ENCODE data around the gene ST7.
"Not testable (repeated sequence)": the region's sequence is repeated elsewhere in the genome, so short reads cannot be mapped to it uniquely, and the experiment has no call there.

Gene ST7

DNA sequence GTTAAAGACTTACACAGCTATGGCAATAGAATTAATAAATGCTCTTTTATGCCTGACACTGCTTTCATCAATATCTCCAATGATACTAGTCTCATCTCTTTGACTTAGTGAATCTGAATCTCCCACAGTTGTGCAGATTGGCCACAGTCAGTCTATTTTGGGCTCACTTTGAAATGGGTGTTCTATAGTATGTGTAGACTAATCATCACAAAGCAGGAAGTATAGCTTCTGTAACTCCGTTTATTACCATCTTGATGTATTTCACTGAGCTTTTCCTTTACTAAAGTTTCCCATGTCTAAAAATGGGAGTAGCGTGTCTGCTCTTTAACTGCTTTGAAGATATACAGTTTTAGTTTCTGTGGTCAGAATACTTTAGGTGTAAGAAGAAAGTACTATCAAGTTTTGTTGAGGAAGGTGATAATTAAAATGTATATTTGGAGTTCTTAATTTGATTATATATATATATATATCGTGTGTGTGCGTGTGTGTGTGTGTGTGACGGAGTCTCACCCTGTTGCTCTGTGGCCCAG is 70.1 kb downstream of the ST7 start:
- Histone ChIP-seq H3K27me3 (ENCODE audit: insufficient read depth, low read depth, severe bottlenecking) (peaks cover 50% of the 10 kb centered on the region), H3K4me3 (ENCODE audit: low read depth, low read length) (no peak overlapping the region), H3K9me3 (ENCODE audit: severe bottlenecking) (no peaks in the 10 kb centered on the region), H3K36me3 (no peaks in the 10 kb centered on the region), H3K27ac (no peak overlapping the region)
- TF ChIP-seq, protein P1, sequence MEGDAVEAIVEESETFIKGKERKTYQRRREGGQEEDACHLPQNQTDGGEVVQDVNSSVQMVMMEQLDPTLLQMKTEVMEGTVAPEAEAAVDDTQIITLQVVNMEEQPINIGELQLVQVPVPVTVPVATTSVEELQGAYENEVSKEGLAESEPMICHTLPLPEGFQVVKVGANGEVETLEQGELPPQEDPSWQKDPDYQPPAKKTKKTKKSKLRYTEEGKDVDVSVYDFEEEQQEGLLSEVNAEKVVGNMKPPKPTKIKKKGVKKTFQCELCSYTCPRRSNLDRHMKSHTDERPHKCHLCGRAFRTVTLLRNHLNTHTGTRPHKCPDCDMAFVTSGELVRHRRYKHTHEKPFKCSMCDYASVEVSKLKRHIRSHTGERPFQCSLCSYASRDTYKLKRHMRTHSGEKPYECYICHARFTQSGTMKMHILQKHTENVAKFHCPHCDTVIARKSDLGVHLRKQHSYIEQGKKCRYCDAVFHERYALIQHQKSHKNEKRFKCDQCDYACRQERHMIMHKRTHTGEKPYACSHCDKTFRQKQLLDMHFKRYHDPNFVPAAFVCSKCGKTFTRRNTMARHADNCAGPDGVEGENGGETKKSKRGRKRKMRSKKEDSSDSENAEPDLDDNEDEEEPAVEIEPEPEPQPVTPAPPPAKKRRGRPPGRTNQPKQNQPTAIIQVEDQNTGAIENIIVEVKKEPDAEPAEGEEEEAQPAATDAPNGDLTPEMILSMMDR (IDR thresholded peaks at IDR 0.05; ENCODE audit: low read depth, low read length): no peak
- DNase-seq: no peak

DNA sequence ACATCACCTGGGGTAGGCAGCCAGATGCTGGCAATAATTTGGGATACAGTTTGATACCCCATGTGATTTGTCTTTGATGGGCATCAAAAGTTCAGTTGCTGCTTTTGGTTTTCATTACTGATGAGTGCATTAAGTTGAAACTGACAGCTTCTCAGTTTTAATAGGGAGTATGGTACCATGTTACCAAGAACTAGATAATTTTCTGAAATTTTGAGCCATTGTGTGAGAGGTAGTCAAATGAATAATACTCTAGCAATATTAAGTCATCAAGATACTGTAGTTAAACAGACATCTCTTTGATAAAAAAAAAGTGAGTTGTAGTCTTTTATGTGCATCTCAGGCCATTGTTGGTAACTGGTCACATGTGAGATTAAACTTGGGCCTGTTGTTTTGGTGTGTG is 71.5 kb downstream of the ST7 start:
- no peak for DNase-seq
- TF ChIP-seq, protein P1 (IDR thresholded peaks at IDR 0.05; ENCODE audit: low read depth, low read length): no peak
- Histone ChIP-seq H3K4me3 (ENCODE audit: low read depth, low read length) (no peak overlapping the region), H3K27me3 (ENCODE audit: insufficient read depth, low read depth, severe bottlenecking) (peaks cover 45% of the 10 kb centered on the region), H3K27ac (no peak overlapping the region), H3K9me3 (ENCODE audit: severe bottlenecking) (no peaks in the 10 kb centered on the region), H3K36me3 (no peaks in the 10 kb centered on the region)

DNA sequence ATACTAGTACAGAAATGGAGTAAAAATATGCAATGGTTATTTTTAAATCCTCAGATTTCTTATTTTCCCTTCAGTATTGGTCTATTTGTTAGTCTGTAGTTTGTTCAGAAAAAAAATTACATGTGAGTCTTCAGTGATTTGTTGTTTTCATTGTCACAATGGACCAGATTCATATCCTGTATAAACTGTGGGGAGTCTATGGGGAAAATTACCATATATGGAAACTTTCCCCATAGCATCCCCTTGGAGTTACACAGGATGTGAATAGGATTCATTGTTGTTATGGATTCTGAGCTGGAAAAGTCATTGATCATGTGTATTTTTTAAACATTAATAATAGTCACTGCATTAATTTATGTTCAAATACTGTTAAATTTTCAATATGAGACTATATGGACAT is 72.6 kb downstream of the ST7 start:
- no peak for DNase-seq
- Histone ChIP-seq H3K27me3 (ENCODE audit: insufficient read depth, low read depth, severe bottlenecking) (peaks cover 36% of the 10 kb centered on the region), H3K27ac (no peak overlapping the region), H3K9me3 (ENCODE audit: severe bottlenecking) (peaks cover 2% of the 10 kb centered on the region), H3K36me3 (no peaks in the 10 kb centered on the region), H3K4me3 (ENCODE audit: low read depth, low read length) (no peak overlapping the region)
- TF ChIP-seq, protein P1 (IDR thresholded peaks at IDR 0.05; ENCODE audit: low read depth, low read length): no peak

DNA sequence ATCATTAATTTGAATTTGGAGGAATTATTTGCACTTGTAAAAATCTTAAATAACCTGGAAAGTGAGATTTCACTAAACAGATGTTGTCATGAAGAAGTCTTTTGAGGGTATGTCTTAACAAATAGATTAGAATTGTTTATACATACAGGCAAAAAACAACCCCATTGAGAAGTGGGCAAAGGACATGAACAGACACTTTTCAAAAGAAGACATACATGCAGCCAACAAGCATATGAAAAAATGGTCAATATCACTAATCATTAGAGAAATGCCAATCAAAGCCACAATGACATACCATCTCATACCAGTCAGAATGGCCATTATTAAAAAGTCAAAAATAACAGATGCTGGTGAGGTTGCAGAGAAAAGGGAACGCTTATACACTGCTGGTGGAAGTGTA is 77.0 kb downstream of the ST7 start:
- DNase-seq; H3K9me3 ChIP-seq (ENCODE audit: severe bottlenecking); H3K36me3 ChIP-seq: not testable (repeated sequence)

DNA sequence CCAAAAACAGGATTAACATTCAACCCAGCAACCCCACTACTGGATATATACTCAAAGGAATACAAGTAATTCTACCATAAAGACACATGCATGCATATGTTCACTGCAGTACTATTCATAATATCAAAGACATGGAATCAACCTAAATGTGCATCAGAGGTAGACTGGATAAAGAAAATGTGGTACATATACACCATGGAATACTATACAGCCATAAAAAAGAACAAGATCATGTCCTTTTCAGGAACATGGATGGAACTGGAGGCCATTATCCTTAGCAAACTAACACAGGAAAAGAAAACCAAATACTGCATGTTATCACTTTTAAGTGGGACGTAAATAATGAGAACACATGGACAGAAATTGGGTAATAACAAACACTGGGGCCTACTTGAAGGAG is 77.5 kb downstream of the ST7 start:
- H3K27ac ChIP-seq; H3K9me3 ChIP-seq (ENCODE audit: severe bottlenecking); H3K4me3 ChIP-seq (ENCODE audit: low read depth, low read length); DNase-seq; H3K36me3 ChIP-seq: not testable (repeated sequence)
- H3K27me3 ChIP-seq (ENCODE audit: insufficient read depth, low read depth, severe bottlenecking): peaks cover 34% of the 10 kb centered on the region

More for the DNA sequence above, 77.0 kb downstream of the ST7 start:
- H3K27ac ChIP-seq; H3K4me3 ChIP-seq (ENCODE audit: low read depth, low read length): not testable (repeated sequence)
- H3K27me3 ChIP-seq (ENCODE audit: insufficient read depth, low read depth, severe bottlenecking): peaks cover 31% of the 10 kb centered on the region

DNA sequence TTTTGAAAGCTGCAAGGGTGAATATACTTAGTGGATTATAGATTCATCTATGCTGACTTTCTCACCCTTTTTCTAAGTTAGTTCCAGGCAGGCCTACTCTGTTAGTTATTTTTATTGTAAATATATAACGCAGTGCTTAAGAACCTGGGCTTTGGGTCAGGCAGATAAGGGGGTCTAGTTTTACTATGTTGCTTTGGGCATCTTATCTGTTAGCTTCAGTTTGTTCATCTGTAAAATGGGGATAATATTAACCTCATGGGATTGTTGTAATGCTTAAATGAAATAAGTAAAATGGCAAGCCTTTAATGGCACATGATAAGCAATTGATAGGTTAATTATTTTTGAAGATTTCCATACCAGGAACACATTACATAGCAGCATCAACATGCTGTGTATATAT is 79.5 kb downstream of the ST7 start:
- Histone ChIP-seq H3K9me3 (ENCODE audit: severe bottlenecking) (peaks cover 2% of the 10 kb centered on the region), H3K27me3 (ENCODE audit: insufficient read depth, low read depth, severe bottlenecking) (peaks cover 46% of the 10 kb centered on the region), H3K4me3 (ENCODE audit: low read depth, low read length) (no peak overlapping the region), H3K36me3 (no peaks in the 10 kb centered on the region), H3K27ac (no peak overlapping the region)
- no peak for DNase-seq
- TF ChIP-seq, protein P1 (IDR thresholded peaks at IDR 0.05; ENCODE audit: low read depth, low read length): no peak

DNA sequence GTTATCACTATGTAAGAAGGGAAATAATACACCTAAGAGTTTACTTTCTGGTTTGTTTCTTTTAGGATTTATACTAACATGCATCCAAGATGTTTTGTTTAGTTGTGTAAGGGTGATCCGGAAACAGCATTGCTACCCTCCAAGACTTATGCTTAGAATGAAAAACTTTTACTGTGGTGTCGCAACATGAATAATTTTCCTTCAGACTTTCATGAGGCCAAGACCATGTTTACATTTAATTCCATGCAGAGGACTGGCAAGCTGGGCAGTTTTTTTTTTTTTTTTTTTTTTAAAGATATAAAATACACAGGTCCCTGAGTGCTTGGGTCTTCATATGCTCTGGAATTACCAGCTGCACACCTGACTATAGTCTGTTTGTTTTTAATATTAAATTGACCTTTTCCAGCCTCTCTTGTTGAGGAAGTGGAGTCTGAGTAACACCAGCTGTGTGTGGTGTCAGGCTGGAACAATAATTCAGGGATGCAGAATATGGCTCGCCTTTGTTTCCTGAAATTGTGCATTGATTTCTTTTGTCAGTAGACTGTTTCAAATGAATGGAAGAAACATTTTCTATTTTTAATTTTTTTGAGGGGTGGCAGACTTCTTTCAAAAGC is 81.7 kb downstream of the ST7 start:
- peaks cover 59% of the 10 kb centered on the region for H3K27me3 ChIP-seq (ENCODE audit: insufficient read depth, low read depth, severe bottlenecking)
- H3K9me3 ChIP-seq (ENCODE audit: severe bottlenecking): peaks cover 2% of the 10 kb centered on the region
- TF ChIP-seq, protein P1 (IDR thresholded peaks at IDR 0.05; ENCODE audit: low read depth, low read length): no peak
- no peak for DNase-seq
- no peaks in the 10 kb centered on the region for H3K36me3 ChIP-seq
- H3K27ac ChIP-seq: no peak overlapping the region
- H3K4me3 ChIP-seq (ENCODE audit: low read depth, low read length): no peak overlapping the region
